Right forelimb (tissue), 1 donor: ENCODE data around the gene SLC39A11.
A peak's percentile ranks its signal among the peaks of the same experiment; 100 is the strongest.

Source experiments
- DNase-seq: peaks from one replicate; pipeline ENCODE4 v3.0.0-alpha.2; 2018

SLC39A11 gene

DNA sequence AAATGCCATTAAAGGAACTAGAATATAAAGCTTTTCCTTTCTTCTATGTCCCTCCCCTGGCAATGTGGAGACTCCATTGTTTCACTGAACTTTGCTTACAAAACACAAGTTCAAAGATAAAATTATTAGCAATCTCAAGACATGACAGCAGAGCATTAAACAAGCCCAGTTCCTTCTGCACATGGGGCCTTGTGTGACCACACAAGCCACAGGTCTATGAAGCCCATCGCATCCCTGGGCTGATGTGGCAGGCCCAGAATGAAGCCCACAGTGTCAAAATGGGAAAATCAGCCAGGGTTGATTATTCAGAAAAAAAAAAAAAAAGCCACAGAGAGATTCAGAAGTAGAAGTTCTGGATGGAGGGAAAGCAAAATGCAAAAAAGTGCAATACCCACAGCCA lies 12.9 kb upstream of the SLC39A11 start:
- no peak for DNase-seq

- DNase-seq = no peak
These were observed 12.0 kb upstream of the SLC39A11 start for GRCh38 chr17:73104450-73104849.

DNA sequence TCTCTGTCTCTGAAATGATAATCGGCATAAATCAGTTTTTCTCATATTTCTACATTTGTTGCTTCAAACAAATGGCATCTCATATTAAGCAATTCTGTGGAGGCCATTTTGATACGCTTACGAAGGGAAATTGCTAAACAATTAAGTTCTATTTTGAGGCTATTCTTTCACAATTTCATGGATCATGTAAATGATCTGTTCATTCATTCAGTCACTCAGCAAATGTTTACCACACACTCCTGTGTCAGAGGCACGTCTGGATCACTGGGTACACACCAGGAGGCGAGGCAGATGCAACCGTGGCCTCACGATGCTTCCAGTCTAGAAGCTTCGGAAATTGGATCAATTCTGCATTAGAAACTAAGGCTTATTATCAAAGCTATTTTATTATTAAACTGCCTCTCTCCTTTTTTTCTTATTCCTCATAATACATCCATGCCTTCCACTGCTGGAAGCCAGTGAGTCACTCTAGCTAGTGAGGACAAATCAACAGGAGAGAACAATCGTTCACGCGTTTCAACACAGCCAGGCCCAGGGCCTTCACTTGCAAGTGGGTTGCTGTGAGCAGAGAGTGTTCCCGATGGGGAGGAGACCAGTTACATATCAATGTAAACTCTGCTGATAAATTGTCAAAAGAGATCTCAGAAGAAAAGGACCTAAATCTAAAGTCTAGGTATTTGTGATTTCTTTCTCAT lies 11.3 kb upstream of the SLC39A11 start:
- DNase-seq = no peak

- peak; percentile 15 for DNase-seq
These were observed 8.5 kb upstream of the SLC39A11 start for GRCh38 chr17:73101031-73101430.

DNA sequence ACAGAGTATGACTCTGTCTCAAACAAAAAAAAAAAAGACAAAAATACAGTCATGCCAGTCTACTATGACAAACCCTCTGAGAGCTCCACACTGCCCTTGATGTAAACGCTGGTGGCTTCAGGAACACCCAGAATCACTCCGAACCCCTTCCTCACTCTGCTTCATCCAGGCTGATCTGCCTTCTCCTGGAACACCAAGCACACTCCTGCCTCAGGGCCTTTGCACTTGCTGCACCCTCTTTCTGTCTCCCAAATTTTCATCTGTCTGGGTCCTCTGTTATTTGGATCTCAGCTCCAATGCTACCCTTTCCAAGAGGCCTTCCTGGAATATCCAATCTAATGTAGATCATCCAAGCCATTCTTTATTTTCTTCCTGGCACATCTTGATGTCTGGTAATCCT lies 7.9 kb upstream of the SLC39A11 start:
- peak; percentile 4 for DNase-seq

DNA sequence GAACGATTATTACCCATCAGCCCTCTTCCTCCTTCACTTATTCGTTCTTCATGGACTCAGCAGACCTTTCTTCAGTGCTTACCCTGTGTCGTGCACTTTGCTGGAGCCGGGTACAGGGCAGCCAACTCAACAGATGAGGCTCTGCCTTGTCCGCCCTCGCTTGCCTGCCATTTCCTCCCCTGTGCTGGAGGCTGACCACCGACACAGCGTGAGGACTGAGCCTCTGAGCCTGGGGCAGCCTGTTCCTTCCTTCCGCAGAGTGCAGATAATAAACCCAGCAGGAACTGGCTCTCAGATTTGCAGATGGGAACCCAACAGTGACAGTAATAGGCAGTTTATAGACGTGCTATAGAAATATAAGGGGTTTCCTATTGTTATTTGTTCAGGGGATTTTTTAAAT lies 7.0 kb upstream of the SLC39A11 start:
- DNase-seq = peak; percentile 17

DNA sequence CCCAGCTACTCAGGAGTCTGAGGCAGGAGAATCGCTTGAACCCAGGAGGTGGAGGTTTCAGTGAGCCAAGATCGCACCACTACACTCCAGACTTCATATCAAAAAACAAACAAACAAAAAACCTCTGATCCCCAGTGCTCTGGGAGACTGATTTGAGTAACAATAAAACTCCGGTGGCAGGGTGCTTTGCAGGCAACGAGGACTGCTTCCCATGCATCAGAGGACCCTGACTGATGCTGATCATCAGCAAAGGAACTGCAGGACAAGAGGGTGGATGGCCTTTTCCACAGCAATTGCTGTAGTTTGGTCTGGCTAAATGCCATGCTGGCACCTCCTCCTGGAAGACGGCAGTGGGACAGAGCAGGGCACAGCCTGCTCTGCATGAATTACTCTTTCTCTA lies 6.4 kb upstream of the SLC39A11 start:
- no peak for DNase-seq

DNA sequence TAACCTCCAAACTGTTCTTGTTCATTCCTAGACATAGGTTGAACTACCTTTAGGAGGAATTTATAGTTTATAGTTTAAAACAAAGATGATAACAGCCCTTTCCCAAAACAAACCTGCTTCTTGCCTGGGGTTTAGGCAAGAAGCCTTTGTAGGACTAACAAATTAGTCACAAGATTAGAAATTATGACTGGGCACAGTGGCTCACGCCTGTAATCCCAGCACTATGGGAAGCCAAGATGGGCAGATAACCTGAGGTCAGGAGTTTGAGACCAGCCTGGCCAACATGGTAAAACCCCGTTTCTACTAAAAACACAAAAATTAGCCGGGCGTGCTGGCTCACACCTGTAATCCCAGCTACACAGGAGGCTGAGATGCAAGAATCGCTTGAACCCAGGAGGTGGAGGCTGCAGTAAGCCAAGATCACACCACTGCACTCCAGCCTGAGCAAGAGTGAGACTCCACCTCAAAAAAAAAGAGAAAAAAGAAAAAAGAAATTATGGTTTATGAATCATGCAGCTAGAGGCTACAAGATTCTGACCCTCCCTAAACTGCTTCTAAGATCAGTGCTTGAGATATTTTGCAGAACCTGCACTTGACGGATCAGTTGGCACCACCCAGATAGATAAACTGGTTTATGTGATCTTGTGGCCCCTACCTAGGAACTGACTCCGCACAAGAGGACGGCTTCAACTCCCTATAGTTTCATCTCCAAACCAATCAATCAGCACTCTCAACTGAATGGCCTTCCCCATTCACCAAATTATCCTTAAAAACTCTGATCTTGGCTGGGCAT lies 5.7 kb upstream of the SLC39A11 start:
- DNase-seq = peak; percentile 5

- DNase-seq = peak; percentile 40
These were observed 4.4 kb upstream of the SLC39A11 start for GRCh38 chr17:73096866-73097265.

DNA sequence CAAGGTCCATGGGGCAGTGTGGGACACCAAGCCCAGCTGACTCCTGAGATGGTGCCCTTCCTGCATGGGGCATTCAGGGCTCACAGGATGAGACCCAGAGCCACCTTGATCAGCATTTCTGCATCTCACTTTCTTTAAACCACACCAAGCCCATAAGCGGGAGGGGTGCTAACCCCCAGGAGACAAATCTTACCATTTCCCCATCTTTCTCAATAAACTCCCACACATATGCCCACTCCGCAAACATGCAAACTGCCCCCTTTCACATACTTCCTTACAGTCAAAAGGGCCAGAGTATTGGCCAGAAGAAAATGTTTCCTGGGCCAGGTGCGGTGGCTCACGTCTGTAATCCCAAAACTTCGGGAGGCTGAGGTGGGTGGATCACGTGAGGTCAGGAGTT lies 3.7 kb upstream of the SLC39A11 start:
- peak; percentile 2 for DNase-seq

DNA sequence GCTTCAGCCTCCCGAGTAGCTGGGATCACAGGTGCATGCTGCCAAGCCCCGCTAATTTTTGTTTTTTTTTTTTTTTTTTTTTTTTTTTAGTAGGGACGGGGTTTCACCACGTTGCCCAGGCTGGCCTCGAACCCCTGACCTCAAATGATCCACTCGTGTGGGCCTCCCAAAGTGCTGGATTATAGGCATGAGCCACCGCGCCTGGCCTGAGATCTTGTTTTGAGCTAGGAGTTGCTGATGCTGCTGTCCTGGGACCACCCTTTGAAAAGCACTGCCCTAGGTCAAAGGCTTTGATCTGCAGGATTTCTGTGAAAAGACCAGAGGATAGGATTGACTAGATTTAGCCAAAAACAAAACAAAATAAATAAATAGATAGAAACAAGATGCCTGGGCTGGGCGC lies 798 bp upstream of the SLC39A11 start:
- DNase-seq = peak; percentile 10

DNA sequence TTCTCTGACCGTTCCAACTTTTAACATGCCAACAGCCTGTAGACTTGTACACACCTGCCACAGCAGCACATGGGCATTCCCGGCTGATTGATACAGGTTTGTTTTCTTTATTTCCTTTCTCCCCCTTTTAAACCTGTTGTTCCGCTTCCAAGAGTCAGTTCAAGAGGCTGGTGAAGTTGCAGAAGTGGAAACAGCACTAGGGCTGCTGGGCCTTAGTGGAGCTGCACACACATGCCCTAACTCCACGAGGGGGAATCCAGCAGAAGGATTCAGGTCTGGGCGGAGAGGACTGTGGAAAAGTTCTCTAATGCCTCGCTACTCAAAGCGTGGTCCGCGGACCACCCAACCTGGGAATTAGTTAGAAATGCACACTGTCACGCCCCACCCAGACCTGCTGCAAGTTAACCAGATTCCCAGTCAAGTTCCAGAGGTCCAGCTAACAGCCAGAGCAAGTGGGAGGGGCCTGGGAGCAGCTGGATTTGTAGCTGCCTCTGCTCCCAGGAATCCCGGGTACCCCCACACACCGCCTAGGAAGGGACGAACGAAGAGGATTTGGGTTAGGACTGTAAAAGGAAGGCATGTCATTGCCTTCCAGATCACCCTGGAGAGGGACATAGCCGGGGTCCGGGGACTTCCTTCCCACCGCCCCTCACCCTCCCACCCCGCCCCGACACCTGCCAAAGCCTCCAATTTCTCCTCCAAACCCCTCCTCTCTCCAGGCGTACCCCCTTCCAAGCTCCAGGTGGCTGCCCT lies 542 bp downstream of the SLC39A11 start:
- DNase-seq = no peak

DNA sequence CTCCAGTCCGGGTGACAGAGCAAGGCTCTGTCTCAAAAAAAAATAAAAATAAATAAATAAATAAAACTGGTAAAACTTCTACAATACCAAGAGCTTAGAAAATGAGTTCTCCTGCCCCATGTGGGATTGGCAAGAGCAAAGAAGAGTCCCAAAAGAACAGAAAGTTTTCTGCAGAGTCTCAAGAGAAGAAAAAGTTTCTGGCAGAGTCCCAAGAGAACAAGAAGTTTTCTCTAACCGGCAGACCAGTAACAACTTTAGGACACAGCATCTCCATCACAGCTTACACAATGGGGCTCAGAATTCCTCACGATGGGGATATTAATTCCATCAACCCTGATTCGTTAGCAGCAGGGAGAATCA lies 1.1 kb downstream of the SLC39A11 start:
- DNase-seq = peak; percentile 3

DNA sequence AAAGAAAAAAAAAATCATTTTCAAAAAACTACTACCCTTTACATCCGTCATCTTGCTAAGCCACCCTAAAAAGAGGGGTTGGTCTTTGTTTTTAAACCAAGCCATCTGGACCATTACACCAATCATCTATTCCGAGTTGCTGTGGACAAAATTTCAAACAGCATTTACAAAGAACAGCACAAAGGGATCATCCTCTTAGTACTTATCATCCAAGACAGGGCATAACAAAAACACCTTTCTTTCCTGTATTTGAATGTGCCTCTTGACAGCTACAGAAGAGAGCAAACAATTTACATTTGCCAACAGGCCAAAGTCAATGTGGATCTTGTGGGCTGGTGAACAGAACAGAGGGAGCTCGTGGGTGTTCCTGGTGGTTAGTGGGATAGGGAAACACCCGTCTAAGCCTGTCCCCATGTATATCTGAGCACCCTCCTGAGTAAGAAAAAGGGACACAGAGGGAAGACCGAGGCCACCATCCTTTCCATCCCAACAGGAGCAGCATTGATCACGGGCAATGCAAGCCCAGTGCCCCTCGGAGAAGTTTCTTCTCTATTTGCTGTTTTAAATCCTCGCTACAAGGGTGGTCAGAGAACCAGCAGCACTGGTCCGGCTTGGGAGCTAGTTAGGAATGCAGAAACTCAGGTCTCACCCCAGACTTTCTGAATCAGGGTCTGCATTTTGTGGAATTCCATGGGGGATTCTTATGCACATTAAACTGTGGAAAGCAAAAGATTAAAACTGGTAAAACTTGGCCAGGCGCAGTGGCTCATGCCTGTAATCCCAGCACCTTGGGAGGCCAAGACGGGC lies 1.9 kb downstream of the SLC39A11 start:
- peak; percentile 39 for DNase-seq

DNA sequence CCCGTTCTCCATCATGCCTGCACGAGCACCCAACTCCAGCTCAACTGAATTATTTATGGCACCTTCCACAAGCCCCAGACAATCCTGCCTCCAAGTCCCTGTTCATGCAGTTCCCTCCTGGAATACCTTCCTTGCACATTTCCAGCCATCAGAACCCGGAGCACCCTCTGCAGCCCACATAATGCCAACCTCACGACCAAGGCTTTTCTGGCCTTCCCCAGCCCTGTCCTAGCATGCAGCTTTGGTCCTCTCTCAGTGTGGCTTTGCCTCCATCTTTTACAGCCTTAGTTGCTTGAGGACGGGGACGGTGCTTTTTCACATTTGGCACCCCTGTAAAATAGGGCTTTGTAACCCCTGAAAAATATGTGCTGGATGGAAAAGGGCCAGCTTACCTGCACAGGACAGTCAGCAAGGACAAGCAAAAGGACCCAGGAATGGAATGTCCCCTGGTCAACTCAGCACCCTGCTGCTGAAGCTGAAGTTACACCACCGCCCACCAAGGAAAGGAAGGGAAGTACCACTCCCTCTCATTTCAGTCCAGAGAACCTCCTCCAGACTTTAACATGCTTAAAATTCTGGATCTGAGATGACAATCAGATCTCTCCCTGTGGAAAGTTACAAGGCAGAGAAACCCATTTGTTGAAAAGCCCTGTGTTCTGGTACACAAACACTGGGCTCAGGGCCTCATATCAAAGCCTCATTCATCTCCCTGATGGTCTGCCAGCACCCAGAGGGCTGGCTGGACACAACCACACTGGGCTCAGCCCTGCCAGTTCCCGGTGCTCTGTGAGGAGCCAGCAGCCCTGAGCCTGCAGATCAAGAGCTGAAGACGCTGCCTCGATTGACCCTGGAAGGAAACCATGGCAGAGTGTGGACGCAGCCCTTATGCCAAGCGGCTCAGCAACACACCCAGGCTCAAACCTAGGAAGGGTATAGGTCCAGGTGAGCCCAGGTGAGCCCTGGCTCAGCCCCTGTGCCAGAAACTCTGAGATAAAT lies 2.9 kb downstream of the SLC39A11 start:
- DNase-seq = no peak

GRCh38 chr17:73088561-73088960 lies 3.9 kb downstream of the SLC39A11 start:
- peak; percentile 34 for DNase-seq

DNA sequence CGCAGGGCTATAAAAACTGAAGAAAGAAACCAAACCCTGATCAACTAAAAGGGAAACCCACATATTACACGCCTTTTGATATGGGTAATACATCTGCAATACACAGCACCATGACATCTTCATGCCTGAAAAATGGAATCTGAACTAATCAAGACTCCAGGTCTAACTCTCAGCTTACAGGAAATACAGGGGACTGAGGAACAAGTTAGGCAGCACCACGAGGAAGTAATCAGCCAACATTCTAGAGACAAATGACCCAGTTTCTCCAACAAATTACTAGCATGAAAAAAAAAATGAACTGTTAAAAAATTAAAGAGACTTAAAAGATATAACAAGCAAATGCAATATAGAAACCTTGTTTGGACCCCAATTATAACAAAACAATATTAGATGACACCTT lies 9.1 kb downstream of the SLC39A11 start:
- no peak for DNase-seq

DNA sequence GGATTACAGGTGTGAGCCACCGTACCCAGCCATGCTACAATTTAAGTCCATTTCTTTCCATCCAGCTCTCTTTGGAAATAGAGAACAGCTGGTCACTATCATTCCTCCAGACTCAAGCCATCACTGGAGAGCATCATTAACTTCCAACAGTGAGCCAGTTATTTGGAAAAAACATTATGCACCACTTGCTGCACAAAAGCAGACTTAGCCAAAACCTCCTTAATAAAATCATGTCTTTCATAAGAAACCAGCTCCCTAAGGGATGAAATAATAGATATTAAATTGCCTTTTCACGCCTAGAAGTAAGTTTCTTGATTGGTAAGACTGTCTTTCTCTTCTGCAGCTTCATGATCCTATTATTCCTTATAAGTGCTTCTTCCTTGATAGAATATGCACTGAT lies 17.9 kb downstream of the SLC39A11 start:
- DNase-seq = no peak

DNA sequence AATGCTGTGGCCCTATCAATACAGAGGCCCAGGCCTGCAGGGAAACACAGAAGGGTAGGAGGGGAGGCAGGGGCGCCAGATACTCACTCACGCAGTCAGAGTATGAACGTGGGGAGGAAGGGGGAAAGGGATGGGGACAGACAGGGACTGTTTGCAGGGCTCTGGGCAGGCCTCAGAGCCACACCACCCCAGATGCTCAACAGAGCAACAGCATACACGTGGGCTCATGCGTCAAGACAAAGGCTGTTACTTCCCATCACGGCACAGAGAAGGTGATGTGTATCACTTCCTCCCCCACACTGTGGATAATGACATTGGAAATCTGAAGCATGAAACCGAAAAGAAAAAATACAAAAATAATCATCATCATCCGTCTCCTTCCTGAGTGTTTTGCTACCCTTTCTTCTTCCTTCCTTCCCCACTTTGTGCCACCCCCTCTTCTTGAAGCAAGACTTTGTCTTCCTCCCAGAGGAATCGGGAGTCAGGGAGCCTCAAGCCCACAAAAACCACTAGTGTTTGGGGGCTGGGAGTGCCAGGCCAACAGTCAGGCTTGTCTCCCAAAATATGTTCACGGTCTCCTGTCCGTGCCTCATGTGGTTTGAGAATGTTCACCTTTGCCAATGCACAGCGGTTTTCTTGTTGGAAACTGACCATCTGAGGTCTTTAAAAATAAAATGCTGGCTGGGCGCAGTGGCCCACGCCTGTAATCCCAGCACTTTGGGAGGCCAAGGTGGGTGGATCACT lies 20.1 kb downstream of the SLC39A11 start:
- no peak for DNase-seq

- no peak for DNase-seq
These were observed 21.2 kb downstream of the SLC39A11 start for GRCh38 chr17:73071066-73071999.
